Muscle of leg (tissue), 11 donors: ENCODE results near the gene SYPL2. TPM values are rescaled to one million over a fixed set of nuclear protein-coding genes. Genes with fewer than 3 reads are reported as not detected.
"Not testable (repeated sequence)": the region's sequence is repeated elsewhere in the genome, so short reads cannot be mapped to it uniquely, and the experiment has no call there.

Experiments used
- DNase-seq: peaks from one replicate; pipeline ENCODE4 v3.0.0; 2013
- H3K27ac ChIP-seq: one replicate; pipeline ENCODE4 v1.5.1; 2013; ENCODE audit warnings: mild to moderate bottlenecking, low read length, control low read depth
- H3K27me3 ChIP-seq: one replicate; pipeline ENCODE4 v1.6.1; 2013; ENCODE audit warnings: low read length; ENCODE audit not compliant: control insufficient read depth, insufficient read depth
- H3K36me3 ChIP-seq: one replicate; pipeline ENCODE4 v1.6.1; 2013; ENCODE audit warnings: low read length; ENCODE audit not compliant: control insufficient read depth, insufficient read depth
- H3K4me1 ChIP-seq: one replicate; pipeline ENCODE4 v1.6.1; 2013; ENCODE audit warnings: low read length; ENCODE audit not compliant: control insufficient read depth, insufficient read depth
- H3K4me3 ChIP-seq: one replicate; pipeline ENCODE4 v1.5.1; 2013; ENCODE audit warnings: low read length, control low read depth
- H3K9me3 ChIP-seq: replicated peaks from 2 replicates; pipeline ENCODE4 v1.6.1; 2013; ENCODE audit warnings: low read depth, low read length; ENCODE audit not compliant: control insufficient read depth
- WGBS: methylation state at CpG from one replicate; pipeline ENCODE4 v1.1.5; 2013; ENCODE audit warnings: missing lambda C conversion rate; ENCODE audit not compliant: insufficient coverage; 5-methylcytosine and 5-hydroxymethylcytosine counted together
- polyA plus RNA-seq, 8 donors: library from polyadenylated mRNA; unstranded; fragments of 120-200 nt; gene quantifications; one replicate each; pipeline versions ENCODE4 v1.2.1 to v1.2.3, GENCODE V29; 2013; ENCODE audit warnings: inconsistent platforms in 1 of 8, low replicate concordance in 1 of 8; ENCODE audit not compliant: insufficient read length in 8 of 8, insufficient read depth in 1 of 8
- total RNA-seq: library from RNA; stranded (reverse); fragments of 120-200 nt; gene quantifications from one replicate; pipeline ENCODE4 v1.2.4, GENCODE V29; 2013

SYPL2 gene
- total and polyA plus RNA-seq, 9 donors: 57.3 to 258 (median 195) TPM

DNA sequence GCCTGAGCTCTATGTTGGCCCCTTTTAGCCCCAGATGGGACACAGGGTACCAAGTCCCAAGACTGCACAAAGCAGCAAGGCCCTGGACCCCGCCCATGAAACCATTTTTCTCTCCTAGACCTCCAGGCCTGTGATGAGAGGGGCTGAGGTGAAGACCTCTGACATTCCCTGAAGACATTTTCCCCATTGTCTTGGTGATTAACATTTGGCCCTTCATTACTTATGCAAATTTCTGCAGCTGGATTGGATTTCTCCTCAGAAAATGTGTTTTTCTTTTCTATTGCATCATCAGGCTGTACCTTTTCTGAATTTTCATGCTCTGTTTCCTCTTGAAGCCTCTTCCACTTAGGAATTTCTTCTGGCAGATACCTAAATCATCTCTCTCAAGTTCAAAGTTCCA, 31.9 kb upstream of the SYPL2 start:
- H3K9me3 ChIP-seq: no peaks in the 10 kb centered on the region
- H3K4me1 ChIP-seq: no peaks in the 10 kb centered on the region
- DNase-seq: no peak
- H3K36me3 ChIP-seq: no peaks in the 10 kb centered on the region
- H3K27ac ChIP-seq: no peak overlapping the region
- peaks cover 2% of the 10 kb centered on the region for H3K27me3 ChIP-seq
- H3K4me3 ChIP-seq: no peak overlapping the region
- WGBS: no CpG with 5 or more reads among the region's 1 CpG

GRCh38 chr1:109438798-109439297, 27.5 kb upstream of the SYPL2 start:
- peak; percentile 36 for DNase-seq
- Histone ChIP-seq H3K27me3 (peaks cover 5% of the 10 kb centered on the region), H3K27ac (no peak overlapping the region), H3K4me3 (no peak overlapping the region), H3K36me3 (no peaks in the 10 kb centered on the region), H3K9me3 (no peaks in the 10 kb centered on the region), H3K4me1 (no peaks in the 10 kb centered on the region)
- WGBS: 50% methylated on average over 2 of the region's 3 CpGs

DNA sequence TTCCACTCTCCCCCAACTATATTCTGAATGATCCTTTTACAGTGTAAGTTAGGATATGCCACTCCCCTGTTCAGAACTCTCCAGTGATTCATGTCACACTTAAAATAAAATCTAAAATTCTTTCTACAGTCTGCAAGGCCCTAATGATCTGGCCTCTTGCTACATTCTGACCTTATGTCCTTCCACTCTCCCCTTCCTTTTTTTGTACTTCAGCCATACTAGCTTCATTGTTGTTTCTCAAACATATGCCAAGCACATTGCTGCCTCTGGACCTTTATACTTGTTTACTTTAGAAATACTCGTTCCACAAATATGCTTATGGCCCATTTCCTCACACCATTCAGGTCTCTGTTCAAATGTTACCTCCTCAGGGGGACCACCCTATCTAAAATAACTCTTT, 25.3 kb upstream of the SYPL2 start:
- WGBS: 75% methylated on average over 1 of the region's 1 CpG
- no peak for DNase-seq
- Histone ChIP-seq H3K4me3 (no peak overlapping the region), H3K27ac (no peak overlapping the region), H3K9me3 (no peaks in the 10 kb centered on the region), H3K36me3 (no peaks in the 10 kb centered on the region), H3K4me1 (no peaks in the 10 kb centered on the region), H3K27me3 (peaks cover 7% of the 10 kb centered on the region)

GRCh38 chr1:109443476-109443875, 22.9 kb upstream of the SYPL2 start:
- H3K27me3 ChIP-seq: peaks cover 10% of the 10 kb centered on the region

DNA sequence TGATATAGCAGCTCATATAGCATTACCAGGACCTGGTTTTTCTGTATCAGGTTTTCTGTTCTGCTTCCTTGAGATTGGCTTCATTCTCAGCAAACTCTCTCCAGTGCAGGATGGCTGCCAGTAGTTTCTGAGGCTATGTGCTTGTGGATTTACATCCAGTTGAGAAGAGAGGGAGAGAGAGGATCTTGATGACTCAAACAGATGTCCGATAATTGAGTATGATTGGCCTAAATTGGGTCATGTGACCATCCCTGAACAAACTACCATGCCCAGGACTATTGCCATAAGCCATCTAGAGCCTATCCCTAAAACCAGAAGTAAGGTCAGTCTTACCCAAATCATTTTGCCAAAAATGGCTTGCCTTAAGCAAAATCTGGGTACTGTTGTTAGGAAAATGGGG, 22.0 kb upstream of the SYPL2 start:
- DNase-seq: peak; percentile 63
- no CpG with 5 or more reads among the region's 1 CpG for WGBS
- H3K27ac ChIP-seq: no peak overlapping the region
- no peaks in the 10 kb centered on the region for H3K36me3 ChIP-seq
- no peaks in the 10 kb centered on the region for H3K4me1 ChIP-seq
- no peaks in the 10 kb centered on the region for H3K9me3 ChIP-seq
- peaks cover 10% of the 10 kb centered on the region for H3K27me3 ChIP-seq
- no peak overlapping the region for H3K4me3 ChIP-seq

More at GRCh38 chr1:109443476-109443875, 22.9 kb upstream of the SYPL2 start:
- no peaks in the 10 kb centered on the region for H3K9me3 ChIP-seq
- H3K27ac ChIP-seq: no peak overlapping the region
- 10% methylated on average over 1 of the region's 2 CpGs for WGBS
- H3K36me3 ChIP-seq: no peaks in the 10 kb centered on the region
- no peak overlapping the region for H3K4me3 ChIP-seq
- no peak for DNase-seq
- H3K4me1 ChIP-seq: no peaks in the 10 kb centered on the region

DNA sequence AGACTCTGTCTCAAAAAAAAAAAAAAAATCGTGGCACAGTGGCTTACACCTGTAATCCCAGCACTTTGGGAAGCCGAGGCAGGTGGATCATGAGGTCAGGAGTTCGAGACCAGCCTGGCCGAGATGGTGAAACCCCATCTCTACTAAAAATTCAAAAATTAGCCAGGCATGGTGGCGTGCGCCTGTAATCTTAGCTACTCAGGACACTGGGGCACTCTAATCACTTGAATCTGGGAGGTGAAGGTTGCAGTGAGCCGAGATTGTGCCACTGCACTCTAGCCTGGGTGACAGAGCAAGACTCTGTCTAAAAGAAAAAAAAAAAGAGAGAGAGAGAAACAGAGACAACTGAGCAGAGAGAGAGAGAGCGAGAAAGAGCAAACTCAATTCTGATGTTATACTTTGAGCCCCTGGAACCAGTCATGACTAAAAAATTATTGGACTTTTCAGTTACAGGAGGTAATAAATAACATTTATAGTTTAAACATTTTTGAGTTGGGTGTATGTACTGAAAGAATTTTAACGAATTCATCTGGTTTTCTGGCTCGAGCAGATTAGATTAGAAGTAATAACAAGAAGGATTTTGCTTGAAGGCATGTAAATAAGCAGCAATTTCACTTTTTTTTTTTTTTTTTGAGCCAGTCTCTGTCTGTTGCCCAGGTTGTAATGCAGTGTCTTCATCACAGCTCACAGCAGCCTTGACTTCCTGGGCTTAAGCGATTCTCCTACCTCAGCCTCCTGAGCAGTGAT, 20.2 kb upstream of the SYPL2 start:
- H3K4me3 ChIP-seq, DNase-seq, H3K4me1 ChIP-seq, H3K9me3 ChIP-seq, H3K27ac ChIP-seq, H3K36me3 ChIP-seq: not testable (repeated sequence)
- peaks cover 14% of the 10 kb centered on the region for H3K27me3 ChIP-seq
- WGBS: 71% methylated on average over 3 of the region's 11 CpGs

DNA sequence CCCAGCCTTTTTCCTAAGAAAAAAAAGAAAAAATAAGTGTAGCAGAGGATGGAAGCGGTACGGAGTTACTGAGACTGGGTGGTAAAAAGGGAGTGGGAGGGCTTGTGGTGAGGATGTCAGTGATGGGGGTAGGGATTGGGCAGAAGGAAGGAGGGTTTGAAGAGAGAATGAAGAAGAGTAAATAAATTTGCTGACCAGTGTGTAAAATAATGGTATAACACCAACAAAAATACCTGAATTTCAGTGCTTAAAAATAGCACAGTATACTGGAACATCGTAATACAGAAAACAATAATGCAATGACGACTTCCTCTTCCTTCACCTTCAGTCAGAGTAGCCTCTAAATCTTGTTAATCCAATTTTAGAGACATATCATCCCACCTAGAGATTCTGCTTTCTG, 18.8 kb upstream of the SYPL2 start:
- peaks cover 14% of the 10 kb centered on the region for H3K27me3 ChIP-seq
- H3K4me1 ChIP-seq: no peaks in the 10 kb centered on the region
- DNase-seq: no peak
- H3K27ac ChIP-seq: no peak overlapping the region
- H3K4me3 ChIP-seq: no peak overlapping the region
- no peaks in the 10 kb centered on the region for H3K36me3 ChIP-seq
- 61% methylated on average over 4 of the region's 4 CpGs for WGBS
- H3K9me3 ChIP-seq: no peaks in the 10 kb centered on the region

- H3K36me3 ChIP-seq: no peaks in the 10 kb centered on the region
- no peak for DNase-seq
- H3K27ac ChIP-seq: no peak overlapping the region
- peaks cover 7% of the 10 kb centered on the region for H3K27me3 ChIP-seq
- H3K9me3 ChIP-seq: no peaks in the 10 kb centered on the region
- WGBS: no CpG with 5 or more reads among the region's 1 CpG
- H3K4me1 ChIP-seq: no peaks in the 10 kb centered on the region
- H3K4me3 ChIP-seq: no peak overlapping the region
Measured at GRCh38 chr1:109454497-109455133, 11.7 kb upstream of the SYPL2 start.

DNA sequence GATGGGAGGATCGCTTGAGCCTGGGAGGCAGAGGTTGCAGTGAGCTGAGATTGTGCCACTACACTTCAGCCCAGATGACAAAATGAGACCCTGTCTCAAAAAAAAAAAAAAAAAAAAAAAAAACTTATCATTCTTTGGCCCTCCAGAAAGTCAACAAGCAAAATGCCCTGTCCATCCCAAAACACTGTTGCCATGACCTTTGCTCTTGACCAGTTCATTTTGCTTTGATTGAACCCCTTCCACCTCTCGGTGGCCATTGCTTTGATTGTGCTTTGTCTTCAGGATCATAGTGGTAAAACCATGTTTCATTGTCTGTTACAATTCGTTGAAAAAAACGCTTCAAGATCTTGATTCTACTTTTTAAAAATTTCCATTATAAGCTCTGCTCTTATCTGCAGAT, 8.5 kb upstream of the SYPL2 start:
- no peaks in the 10 kb centered on the region for H3K4me1 ChIP-seq
- no peak for DNase-seq
- H3K4me3 ChIP-seq: no peak overlapping the region
- H3K36me3 ChIP-seq: no peaks in the 10 kb centered on the region
- H3K27me3 ChIP-seq: peaks cover 22% of the 10 kb centered on the region
- H3K9me3 ChIP-seq: no peaks in the 10 kb centered on the region
- no peak overlapping the region for H3K27ac ChIP-seq
- WGBS: no CpG with 5 or more reads among the region's 4 CpGs

DNA sequence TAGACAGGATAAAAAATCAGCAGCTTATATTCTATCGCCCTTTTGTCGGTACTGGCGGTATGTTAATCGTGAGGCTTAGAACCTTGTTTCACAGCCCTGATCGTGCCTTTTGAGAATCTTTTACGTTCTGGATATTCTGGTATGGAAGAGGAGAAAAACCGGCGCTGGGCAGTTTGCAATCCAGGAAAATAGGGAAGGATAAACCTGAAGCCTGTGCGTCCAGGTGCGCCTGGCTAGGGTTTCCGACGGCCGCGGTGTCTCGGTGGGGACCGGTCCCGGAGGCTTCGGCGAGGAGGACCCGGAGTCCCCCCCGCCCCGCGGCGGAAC, 258 bp upstream of the SYPL2 start:
- peaks cover 10% of the 10 kb centered on the region for H3K4me1 ChIP-seq
- peak overlapping the region; percentile 54 for H3K4me3 ChIP-seq
- H3K27ac ChIP-seq: peak overlapping the region; percentile 70
- DNase-seq: no peak
- H3K36me3 ChIP-seq: no peaks in the 10 kb centered on the region
- H3K9me3 ChIP-seq: no peaks in the 10 kb centered on the region
- WGBS: 2% methylated on average over 21 of the region's 24 CpGs
- peaks cover 67% of the 10 kb centered on the region for H3K27me3 ChIP-seq
